ENCODE results near the gene RBFOX2.

Gene RBFOX2

GRCh38 chr22:35978889-35979288 is 49.7 kb downstream of the RBFOX2 start:
- in situ Hi-C loops (cut with HindIII; ENCODE audit: low sequenced_read_pairs): no loop called here

DNA sequence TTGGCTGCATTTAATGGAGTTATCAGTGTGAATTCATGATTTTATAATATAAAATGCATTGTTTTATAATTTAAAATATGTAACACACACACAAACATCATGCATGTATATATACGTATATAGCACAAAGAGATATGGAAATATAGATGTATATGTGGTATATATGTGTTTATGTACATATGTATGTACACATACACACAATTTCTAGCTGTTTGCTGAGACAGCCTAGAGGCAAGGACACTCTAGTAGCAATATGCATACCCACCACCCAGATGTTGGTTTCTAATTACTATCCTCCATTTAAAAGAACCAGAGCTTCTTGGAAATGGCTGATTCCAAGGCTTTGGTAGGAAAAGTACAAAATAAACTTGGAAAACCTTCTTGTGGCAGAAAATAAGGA is 50.4 kb downstream of the RBFOX2 start:
- in situ Hi-C loops (cut with HindIII; ENCODE audit: low sequenced_read_pairs): no loop called here

GRCh38 chr22:35977136-35977535 is 51.5 kb downstream of the RBFOX2 start:
- in situ Hi-C loops (cut with HindIII; ENCODE audit: low sequenced_read_pairs): no loop called here

GRCh38 chr22:35973388-35973787 is 55.2 kb downstream of the RBFOX2 start:
- in situ Hi-C loops (cut with HindIII; ENCODE audit: low sequenced_read_pairs): no loop called here

DNA sequence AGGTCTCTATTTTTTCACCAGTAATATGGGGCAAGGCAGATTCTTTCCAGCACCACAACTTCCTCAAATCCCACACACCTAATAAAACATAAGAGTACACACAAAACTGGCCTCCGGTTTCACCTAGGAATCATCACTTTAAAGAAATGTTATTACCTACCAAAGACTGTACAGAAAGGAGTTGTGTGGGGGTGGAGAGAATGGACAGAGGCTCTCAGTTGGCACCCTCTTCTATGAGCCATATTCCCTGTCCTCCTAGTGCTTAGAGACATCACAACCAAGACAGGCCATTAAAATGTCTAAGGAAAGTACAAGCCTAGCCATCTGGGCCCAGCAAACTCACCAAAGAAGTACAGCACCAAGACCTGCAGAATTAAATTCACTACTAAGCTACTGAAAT is 56.1 kb downstream of the RBFOX2 start:
- in situ Hi-C loops (cut with HindIII; ENCODE audit: low sequenced_read_pairs): no loop called here

- in situ Hi-C loops (cut with HindIII; ENCODE audit: low sequenced_read_pairs): no loop called here
Measured at GRCh38 chr22:35971456-35972119, 57.0 kb downstream of the RBFOX2 start.

DNA sequence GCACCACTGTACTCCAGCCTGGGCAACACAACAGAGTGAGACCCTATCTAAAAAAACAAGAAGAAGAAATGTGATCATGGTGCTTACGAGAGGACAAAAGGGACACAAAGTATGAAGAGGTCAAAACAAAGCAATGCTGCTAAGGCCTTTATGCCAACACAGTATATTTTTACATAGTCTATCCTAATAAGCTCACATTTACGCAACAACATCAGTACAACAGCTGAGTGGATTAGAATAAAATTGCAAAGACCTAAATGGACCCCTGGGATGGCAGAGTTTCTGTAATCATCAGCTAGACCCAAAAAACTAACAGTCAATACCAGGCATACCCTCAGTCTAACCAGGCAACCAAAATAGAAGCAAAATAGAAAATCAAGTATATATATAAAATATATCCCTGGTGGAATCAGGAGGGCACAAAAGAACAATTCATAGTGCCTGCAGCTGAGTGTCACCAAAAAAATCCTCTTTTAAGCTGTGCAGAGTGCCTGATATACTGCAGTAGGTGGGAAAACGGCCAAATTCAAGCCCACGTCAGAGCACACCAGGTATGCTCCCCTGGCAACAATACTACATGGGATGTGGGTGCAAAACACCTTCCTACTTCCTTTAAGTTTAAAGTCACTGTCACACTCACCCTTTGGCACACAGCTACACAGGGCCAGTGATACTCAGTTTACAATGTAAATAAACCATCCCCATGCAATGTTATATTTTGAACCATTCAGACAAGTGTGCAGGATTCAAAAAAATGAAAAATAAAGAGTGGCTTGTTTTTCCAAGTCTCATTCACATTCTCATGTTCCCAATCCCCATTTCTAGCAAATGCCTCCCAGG is 57.8 kb downstream of the RBFOX2 start:
- in situ Hi-C loops (cut with HindIII; ENCODE audit: low sequenced_read_pairs): no loop called here

DNA sequence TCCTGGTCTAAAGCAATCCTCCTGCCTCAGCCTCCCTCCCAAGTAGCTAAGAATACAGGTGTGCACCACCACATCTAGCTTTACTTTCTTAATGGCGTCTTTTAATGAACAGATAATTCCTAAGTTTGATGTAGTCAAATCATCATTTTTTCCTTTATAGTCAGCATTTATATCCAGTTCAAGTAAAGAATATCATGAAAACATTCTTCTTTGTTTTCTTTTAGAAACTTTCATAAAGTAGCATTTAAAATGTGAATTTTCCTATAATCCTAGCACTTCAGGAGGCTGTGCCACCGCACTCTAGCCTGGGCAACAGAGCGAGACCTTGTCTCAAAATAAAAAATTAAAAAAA is 61.6 kb downstream of the RBFOX2 start:
- in situ Hi-C loops (cut with HindIII; ENCODE audit: low sequenced_read_pairs): no loop called here

- in situ Hi-C loops (cut with HindIII; ENCODE audit: low sequenced_read_pairs): no loop called here
Measured at GRCh38 chr22:35966314-35967045, 62.1 kb downstream of the RBFOX2 start.

DNA sequence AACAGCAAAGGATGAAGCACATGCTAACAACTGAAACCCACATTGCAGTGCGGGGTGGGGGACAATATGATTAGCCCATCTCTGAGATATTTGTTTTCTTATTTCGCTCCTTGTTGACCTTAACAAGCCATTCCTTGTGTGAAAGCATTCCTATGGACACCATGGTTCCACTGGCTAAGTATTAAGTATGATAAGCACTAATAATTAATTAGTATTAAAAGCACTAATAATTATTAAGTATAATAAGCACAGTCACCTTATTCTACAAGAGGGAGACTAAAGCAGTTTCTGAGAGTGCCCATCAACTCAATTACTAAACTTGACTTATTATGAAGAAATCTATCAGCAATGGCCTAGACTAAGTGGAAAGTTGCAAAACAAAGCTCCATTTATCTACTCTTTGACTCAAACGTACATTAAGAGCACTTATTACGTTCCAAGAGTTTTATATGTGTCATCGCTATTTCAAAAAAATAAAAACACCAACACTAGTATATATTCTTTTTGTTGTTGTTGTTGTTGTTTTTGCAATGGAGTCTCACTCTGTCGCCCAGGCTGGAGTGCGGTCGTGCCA is 65.3 kb downstream of the RBFOX2 start:
- in situ Hi-C loops (cut with HindIII; ENCODE audit: low sequenced_read_pairs): no loop called here

GRCh38 chr22:35961480-35962295 is 66.9 kb downstream of the RBFOX2 start:
- in situ Hi-C loops (cut with HindIII; ENCODE audit: low sequenced_read_pairs): no loop called here

- in situ Hi-C loops (cut with HindIII; ENCODE audit: low sequenced_read_pairs): no loop called here
Measured at GRCh38 chr22:35960854-35961253, 67.8 kb downstream of the RBFOX2 start.

DNA sequence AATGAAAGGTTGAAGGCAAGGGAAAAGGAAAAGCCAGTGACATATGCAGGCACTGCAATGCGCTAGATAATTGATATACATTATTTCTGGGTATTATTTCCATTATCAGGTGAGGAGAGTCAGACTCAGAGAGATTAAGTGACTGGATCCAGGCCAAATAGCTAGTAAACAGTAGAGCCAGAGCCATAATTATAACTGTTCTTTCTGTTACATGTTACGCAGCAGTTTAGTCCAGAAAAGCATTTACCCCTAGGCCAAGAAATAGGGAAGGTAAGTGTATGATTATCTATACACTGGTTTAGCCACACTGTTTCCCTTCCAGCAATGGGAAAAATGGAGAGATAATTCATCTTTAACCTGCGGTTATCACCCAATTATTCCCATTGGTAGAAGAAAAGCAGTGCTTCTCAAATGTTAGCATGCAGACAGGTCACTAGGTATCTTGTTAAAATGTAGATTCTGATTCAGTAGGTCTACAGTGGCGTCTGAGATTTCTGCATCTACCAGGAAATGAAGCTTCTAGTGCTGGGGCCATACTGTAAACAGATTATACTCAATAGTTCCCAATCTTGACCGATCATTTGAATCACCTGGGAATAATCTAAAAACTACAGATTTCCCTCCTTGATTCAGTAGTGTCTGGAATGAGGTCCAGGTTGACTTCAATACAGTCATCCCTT is 69.4 kb downstream of the RBFOX2 start:
- in situ Hi-C loops (cut with HindIII; ENCODE audit: low sequenced_read_pairs): no loop called here

DNA sequence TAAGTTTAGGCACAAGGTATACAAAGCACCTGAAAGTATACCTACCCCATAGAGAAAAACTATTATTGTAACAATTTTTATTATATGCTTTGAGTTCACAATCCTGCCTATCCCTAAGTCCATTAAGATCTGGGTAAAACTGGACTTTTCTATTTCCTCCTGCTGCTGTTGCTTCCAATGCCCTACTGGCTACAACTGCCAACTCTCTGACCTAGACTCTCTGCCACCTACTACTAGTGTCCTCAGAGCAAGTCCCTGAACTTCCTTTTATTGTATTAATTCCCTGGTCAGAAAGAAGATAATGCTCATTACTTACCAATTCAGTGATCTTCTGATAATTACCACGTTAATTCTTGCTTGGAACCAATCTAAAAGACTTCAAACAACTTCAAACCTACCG is 70.3 kb downstream of the RBFOX2 start:
- in situ Hi-C loops (cut with HindIII; ENCODE audit: low sequenced_read_pairs): no loop called here

- in situ Hi-C loops (cut with HindIII; ENCODE audit: low sequenced_read_pairs): no loop called here
Measured at GRCh38 chr22:35957589-35957988, 71.0 kb downstream of the RBFOX2 start.

DNA sequence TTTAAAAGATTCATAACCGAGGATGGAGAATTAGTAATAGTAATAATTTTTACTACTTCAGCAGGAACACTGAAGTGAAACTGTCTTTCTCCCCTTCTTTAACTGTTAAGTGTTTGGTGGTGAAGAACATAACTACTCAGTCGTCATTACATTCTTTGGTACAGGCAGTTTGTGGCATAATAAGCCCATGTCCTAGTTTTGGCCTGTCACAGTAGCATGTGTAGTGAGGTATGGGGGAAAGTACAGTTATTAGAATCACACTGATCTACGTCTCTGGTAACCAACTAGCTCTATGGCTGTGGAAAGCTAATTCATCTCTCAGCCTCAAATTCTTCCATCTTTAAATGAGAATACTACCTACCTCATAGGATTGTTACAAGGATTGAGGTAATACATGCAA is 71.8 kb downstream of the RBFOX2 start:
- in situ Hi-C loops (cut with HindIII; ENCODE audit: low sequenced_read_pairs): no loop called here

DNA sequence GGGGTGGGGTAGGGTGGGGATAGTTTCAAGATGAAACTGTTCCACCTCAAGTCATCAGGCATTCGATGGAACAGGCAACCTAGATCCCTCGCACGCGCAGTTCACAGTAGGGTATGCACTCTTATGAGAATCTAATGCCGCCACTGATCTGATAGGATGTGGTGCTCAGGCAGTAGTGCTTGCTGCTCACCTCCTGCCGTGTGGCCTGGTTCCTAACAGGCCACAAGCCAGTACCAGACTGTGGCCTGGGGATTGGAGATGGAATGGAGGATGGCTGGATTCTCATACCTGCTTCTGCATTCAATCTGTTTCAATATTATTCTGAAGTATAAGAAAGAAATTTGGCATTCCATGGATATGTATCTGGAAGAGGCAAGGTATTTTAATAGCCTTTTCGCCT is 73.1 kb downstream of the RBFOX2 start:
- in situ Hi-C loops (cut with HindIII; ENCODE audit: low sequenced_read_pairs): no loop called here

DNA sequence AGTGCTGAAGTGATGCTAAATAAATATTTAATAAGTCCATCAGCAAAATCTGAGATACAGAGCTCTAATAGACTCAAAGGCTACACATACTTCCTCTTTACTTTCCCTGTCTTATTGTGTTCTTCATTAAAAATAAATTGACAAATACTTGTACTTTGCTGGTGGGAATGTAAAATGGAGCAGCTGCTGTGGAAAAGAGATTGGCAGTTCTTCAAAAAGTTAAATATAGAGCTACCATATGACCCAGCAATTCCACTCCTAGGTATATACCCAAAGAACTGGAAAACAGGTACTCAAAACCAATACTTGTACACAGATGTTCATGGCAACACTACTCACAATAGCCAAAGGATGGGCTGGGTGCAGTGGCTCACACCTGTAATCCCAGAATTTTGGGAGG is 76.0 kb downstream of the RBFOX2 start:
- in situ Hi-C loops (cut with HindIII; ENCODE audit: low sequenced_read_pairs): no loop called here

- in situ Hi-C loops (cut with HindIII; ENCODE audit: low sequenced_read_pairs): no loop called here
Measured at GRCh38 chr22:35950262-35950661, 78.4 kb downstream of the RBFOX2 start.

GRCh38 chr22:35949243-35949642 is 79.4 kb downstream of the RBFOX2 start:
- in situ Hi-C loops (cut with HindIII; ENCODE audit: low sequenced_read_pairs): loop anchor here (25.0 kb wide), 1 partner anchor 512 kb away; no protein-coding TSS in a partner anchor

Measured in DLD1 (cell line).